Measurements from ENCODE around the gene MAML3.

- TF ChIP-seq HDGF (IDR thresholded peaks at IDR 0.05; ENCODE audit: borderline replicate concordance) (no peak), SP1 (IDR thresholded peaks at IDR 0.05) (no peak), ELF4 (IDR thresholded peaks at IDR 0.05) (no peak), LEF1 (IDR thresholded peaks at IDR 0.05; ENCODE audit: borderline replicate concordance) (no peak), FOXK2 (IDR thresholded peaks at IDR 0.05) (no peak), FOXA1 (IDR thresholded peaks at IDR 0.05) (no peak)
Observed at GRCh38 chr4:139880841-139881240, 273.1 kb downstream of the MAML3 start.
